HCT116 (cell line): Measurements from ENCODE around the gene GNPTAB. TPM values are rescaled to one million over a fixed set of nuclear protein-coding genes. Genes with fewer than 3 reads are reported as not detected.

Experiments
- ATAC-seq: fragments of 200-7000 bp; cut with Tn5 transposase; 2 replicates; pipeline ENCODE4 v1.9.1; 2020; ENCODE audit warnings: mild to moderate bottlenecking, moderate library complexity
- BruUV-seq: library from RNA; stranded (reverse); fragments of 400-500 nt; replicated peaks from 2 replicates; lab custom pipeline; 2021; lab: Mats Ljungman, UMichigan
- CTCF ChIA-PET: fragments of 300-600 bp; sonication (Branson Sonifier 250); formaldehyde crosslinking; loops from one replicate; lab custom pipeline; 2021; ENCODE audit warnings: antibody characterized with exemption; lab: Charles Lee
- POLR2A ChIA-PET: fragments of 300-600, 350-600 bp; sonication (Branson Sonifier 250); formaldehyde crosslinking; loops from one replicate; lab custom pipeline; 2021; ENCODE audit warnings: antibody characterized with exemption; lab: Charles Lee
- RAD21 ChIA-PET, 2 experiments: fragments of 300-600 bp; sonication (Branson Sonifier 250); formaldehyde crosslinking; loops; one replicate each; lab custom pipeline; 2023; ENCODE audit warnings: low total read pairs in 2 of 2; ENCODE audit not compliant: uncharacterized antibody in 2 of 2, unreplicated experiment in 2 of 2, low non-redundant PET in 1 of 2; lab: Charles Lee
- DNase-seq: peaks from one replicate; pipeline ENCODE4 v3.0.0-alpha.2; 2010; ENCODE audit warnings: low read depth, low spot score
- H2AFZ ChIP-seq: fragments of 200-600 bp; shearing (Covaris generic), sonication (generic); 2 replicates; pipeline ENCODE4 v1.6.1; 2017; ENCODE audit warnings: low read depth, mixed run types, mixed read lengths, antibody characterized with exemption, low read length; ENCODE audit not compliant: poor library complexity, severe bottlenecking
- H3K27ac ChIP-seq: 2 replicates; pipeline ENCODE4 v1.5.1; 2012; ENCODE audit warnings: low read depth, low read length
- H3K27me3 ChIP-seq: fragments of 200-600 bp; sonication (generic); 2 replicates; pipeline ENCODE4 v1.6.1; 2016; ENCODE audit warnings: mixed run types, low read length, mixed read lengths; ENCODE audit not compliant: insufficient read depth
- H3K36me3 ChIP-seq, 2 experiments: fragments of 200-500 bp in 1 of 2; fragments of 200-600 bp in 1 of 2; sonication (Bioruptor generic) in 1 of 2; sonication (generic) in 1 of 2; 2 replicates each; pipeline versions ENCODE4 v1.5.1 to v1.6.1; 2014 to 2016; ENCODE audit warnings: low read length in 2 of 2, inconsistent platforms in 1 of 2, mixed read lengths in 1 of 2, mixed run types in 1 of 2; ENCODE audit not compliant: insufficient read depth in 2 of 2, control insufficient read depth in 1 of 2
- H3K4me1 ChIP-seq, 2 experiments: fragments of 200-600 bp in 1 of 2; sonication (generic) in 1 of 2; 2 replicates each; pipeline versions ENCODE4 v1.5.1 to v1.6.1; 2012 to 2017; ENCODE audit warnings: low read length in 2 of 2, inconsistent platforms in 1 of 2, mild to moderate bottlenecking in 1 of 2, mixed read lengths in 1 of 2, mixed run types in 1 of 2, moderate library complexity in 1 of 2; ENCODE audit not compliant: insufficient read depth in 2 of 2, control insufficient read depth in 1 of 2
- H3K4me2 ChIP-seq: fragments of 200-600 bp; sonication (generic); 2 replicates; pipeline ENCODE4 v1.6.1; 2017; ENCODE audit warnings: mixed run types, low read length, mixed read lengths
- H3K4me3 ChIP-seq, 2 experiments: fragments of 200-600 bp in 1 of 2; sonication (generic) in 1 of 2; replicated peaks in 1 of 2; 2 replicates each; pipeline ENCODE4 v1.5.1; 2011 to 2016; ENCODE audit warnings: low read length in 2 of 2, control low read depth in 1 of 2, low read depth in 1 of 2, mild to moderate bottlenecking in 1 of 2, mixed read lengths in 1 of 2, mixed run types in 1 of 2
- H3K79me2 ChIP-seq: fragments of 200-600 bp; sonication (generic); 2 replicates; pipeline ENCODE4 v1.6.1; 2017; ENCODE audit warnings: mild to moderate bottlenecking, mixed run types, low read length, moderate library complexity, mixed read lengths; ENCODE audit not compliant: insufficient read depth
- H3K9ac ChIP-seq: fragments of 200-600 bp; sonication (generic); 2 replicates; pipeline ENCODE4 v1.6.1; 2016; ENCODE audit warnings: low read length, mixed read lengths
- H3K9me2 ChIP-seq: fragments of 200-600 bp; sonication (generic), shearing (Covaris generic); 2 replicates; pipeline ENCODE4 v1.6.1; 2017; ENCODE audit warnings: mixed run types, mild to moderate bottlenecking, moderate library complexity; ENCODE audit not compliant: insufficient read depth
- H3K9me3 ChIP-seq, 2 experiments: fragments of 200-500 bp in 1 of 2; fragments of 200-600 bp in 1 of 2; sonication (Bioruptor generic) in 1 of 2; sonication (generic) in 1 of 2; 2 replicates each; pipeline ENCODE4 v1.6.1; 2014 to 2017; ENCODE audit warnings: low read length in 2 of 2, mixed read lengths in 2 of 2, inconsistent platforms in 1 of 2, low read depth in 1 of 2, mild to moderate bottlenecking in 1 of 2, mixed run types in 1 of 2, moderate library complexity in 1 of 2; ENCODE audit not compliant: control insufficient read depth in 1 of 2, insufficient read depth in 1 of 2
- H4K20me1 ChIP-seq: fragments of 200-600 bp; sonication (generic), shearing (Covaris generic); 2 replicates; pipeline ENCODE4 v1.6.1; 2017; ENCODE audit warnings: mixed run types, mild to moderate bottlenecking, moderate library complexity; ENCODE audit not compliant: insufficient read depth
- CEBPB ChIP-seq: IDR thresholded peaks from 2 replicates; pipeline ENCODE4 v1.6.1; 2012; ENCODE audit warnings: low read depth
- EGR1 ChIP-seq: IDR thresholded peaks from 2 replicates; pipeline ENCODE4 v1.6.1; 2012; ENCODE audit warnings: low read depth
- POLR2A ChIP-seq: IDR thresholded peaks from 2 replicates; pipeline ENCODE4 v1.7.0; 2011; ENCODE audit warnings: borderline replicate concordance; ENCODE audit not compliant: insufficient read depth, insufficient read length; ENCODE audit errors: extremely low read depth
- POLR2AphosphoS5 ChIP-seq: IDR thresholded peaks from 2 replicates; pipeline ENCODE4 v1.6.1; 2011; ENCODE audit warnings: mild to moderate bottlenecking, low read depth, low read length, moderate library complexity
- SP1 ChIP-seq: IDR thresholded peaks from 2 replicates; pipeline ENCODE4 v1.6.1; 2012; ENCODE audit warnings: low read depth
- SRF ChIP-seq: IDR thresholded peaks from 2 replicates; pipeline ENCODE4 v1.6.1; 2012; ENCODE audit warnings: low read depth
- TCF7L2 ChIP-seq: IDR thresholded peaks from 2 replicates; pipeline ENCODE4 v1.7.0; 2011; ENCODE audit warnings: borderline replicate concordance, inconsistent platforms; ENCODE audit not compliant: insufficient read depth, insufficient read length; ENCODE audit errors: extremely low read depth
- ZNF274 ChIP-seq: fragments of 200-500 bp; sonication (Bioruptor generic); IDR thresholded peaks from 2 replicates; pipeline ENCODE4 v1.6.1; 2014; ENCODE audit warnings: mild to moderate bottlenecking, low read depth, low read length, inconsistent platforms
- intact Hi-C: fragments of 100-400 bp; cut with micrococcal nuclease; formaldehyde crosslinking; loops from 2 replicates; pipeline ENCODE4 v1.10.0; 2022
- total RNA-seq: library from RNA; stranded (reverse); gene quantifications from one replicate; pipeline ENCODE4 v1.2.1, GENCODE V29; 2021; ENCODE audit not compliant: unreplicated experiment
- TF ChIP-seq, protein P1 (sequence below): IDR thresholded peaks from 2 replicates; pipeline ENCODE4 v1.6.1; 2011; ENCODE audit warnings: mild to moderate bottlenecking, low read length, moderate library complexity; ENCODE audit not compliant: insufficient replicate concordance; ENCODE audit errors: extremely low read depth
- TF ChIP-seq, protein P2 (sequence below): IDR thresholded peaks from 2 replicates; pipeline ENCODE4 v1.6.1; 2012
- TF ChIP-seq, protein P3 (sequence below), 3 experiments: fragments of 200-600 bp in 1 of 3; sonication (generic) in 1 of 3; IDR thresholded peaks in 2 of 3; conservative IDR thresholded peaks in 1 of 3; 2 replicates each; pipeline ENCODE4 v1.5.1; 2012 to 2017; ENCODE audit warnings: low read depth in 2 of 3, low read length in 2 of 3, antibody characterized with exemption in 1 of 3, borderline replicate concordance in 1 of 3, control low read depth in 1 of 3, mild to moderate bottlenecking in 1 of 3, mixed read lengths in 1 of 3, mixed run types in 1 of 3, moderate library complexity in 1 of 3; ENCODE audit not compliant: insufficient read depth in 1 of 3
- TF ChIP-seq, protein P4 (sequence below): IDR thresholded peaks from 2 replicates; pipeline ENCODE4 v1.6.1; 2012; ENCODE audit warnings: low read depth

GNPTAB gene
- total RNA-seq, 1 experiment from 2014 or later: 41.4 TPM

DNA sequence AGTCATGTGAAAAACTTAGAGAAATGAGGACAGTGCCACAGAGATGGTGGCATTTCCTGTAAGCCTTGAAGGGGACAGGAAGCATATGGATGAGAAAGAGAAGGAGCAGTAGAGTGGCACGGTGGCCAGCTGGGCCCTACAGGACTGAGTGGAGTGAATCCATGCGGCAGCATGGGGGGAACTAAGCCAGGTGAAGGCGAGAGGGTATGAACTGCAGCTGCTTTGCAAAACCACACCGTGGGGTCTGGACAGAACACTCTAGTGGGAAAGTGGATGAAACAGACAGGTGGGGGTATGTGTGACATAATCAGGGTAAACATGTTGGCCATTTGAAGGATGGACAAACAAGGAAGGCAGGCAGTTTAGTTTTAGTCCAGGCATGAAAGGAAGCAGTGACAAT lies 81.1 kb downstream of the GNPTAB start:
- no peak overlapping the region for H3K9ac ChIP-seq
- ChIA-PET POLR2A (no interaction called here), RAD21 (no interaction called here), CTCF (no interaction called here)
- H3K4me3 ChIP-seq: no peak overlapping the region
- TF ChIP-seq SRF (no peak), ZNF274 (no peak)
- ATAC-seq (no peak), DNase-seq (no peak)
- no peaks in the 10 kb centered on the region for H3K9me3 ChIP-seq
- no peak overlapping the region for H3K27ac ChIP-seq
- H2AFZ ChIP-seq: no peak overlapping the region
- H3K36me3 ChIP-seq: peaks cover 2 to 12% of the 10 kb centered on the region in 2 experiments; a peak in 2 of 4 replicates
- H3K79me2 ChIP-seq: no peaks in the 10 kb centered on the region
- 0 out of 2 replicates have a peak, but pooled peaks cover 3% of the 10 kb centered on the region for H4K20me1 ChIP-seq
- no peaks in the 10 kb centered on the region for H3K9me2 ChIP-seq
- no peak overlapping the region for H3K4me2 ChIP-seq
- BruUV-seq: no TSS peak
- intact Hi-C loops: no loop called here
- no peaks in the 10 kb centered on the region for H3K27me3 ChIP-seq
- H3K4me1 ChIP-seq: no peaks in the 10 kb centered on the region

DNA sequence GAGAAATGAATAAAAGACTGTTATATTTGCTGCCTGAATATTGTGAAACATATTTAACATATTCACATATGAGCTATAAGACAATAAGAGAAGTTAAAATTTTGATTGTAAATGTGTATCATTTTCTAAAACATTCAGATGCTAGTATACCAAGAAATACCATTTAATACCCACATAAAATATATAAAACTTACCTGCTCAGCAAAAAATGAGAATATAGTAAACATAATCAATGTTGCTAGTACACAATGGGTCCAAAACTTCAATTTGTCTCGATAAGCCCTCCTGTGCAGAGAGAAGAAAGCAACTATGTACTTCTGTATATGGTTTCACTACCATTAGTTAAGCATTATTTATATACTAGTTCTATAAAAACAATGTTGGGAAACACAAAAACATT lies 81.9 kb downstream of the GNPTAB start:
- H3K9me2 ChIP-seq: no peaks in the 10 kb centered on the region
- H3K27ac ChIP-seq: no peak overlapping the region
- no peak overlapping the region for H3K4me3 ChIP-seq
- ChIA-PET POLR2A (no interaction called here), CTCF (no interaction called here), RAD21 (no interaction called here)
- no peaks in the 10 kb centered on the region for H3K27me3 ChIP-seq
- no peaks in the 10 kb centered on the region for H4K20me1 ChIP-seq
- H3K36me3 ChIP-seq: peaks cover 2 to 11% of the 10 kb centered on the region in 2 experiments; a peak in 2 of 4 replicates
- DNase-seq (no peak), ATAC-seq (no peak)
- no peaks in the 10 kb centered on the region for H3K9me3 ChIP-seq
- H3K4me2 ChIP-seq: no peak overlapping the region
- no peak overlapping the region for H2AFZ ChIP-seq
- H3K79me2 ChIP-seq: no peaks in the 10 kb centered on the region
- intact Hi-C loops: no loop called here
- BruUV-seq: no TSS peak
- no peaks in the 10 kb centered on the region for H3K4me1 ChIP-seq
- H3K9ac ChIP-seq: no peak overlapping the region
- TF ChIP-seq, protein P1, sequence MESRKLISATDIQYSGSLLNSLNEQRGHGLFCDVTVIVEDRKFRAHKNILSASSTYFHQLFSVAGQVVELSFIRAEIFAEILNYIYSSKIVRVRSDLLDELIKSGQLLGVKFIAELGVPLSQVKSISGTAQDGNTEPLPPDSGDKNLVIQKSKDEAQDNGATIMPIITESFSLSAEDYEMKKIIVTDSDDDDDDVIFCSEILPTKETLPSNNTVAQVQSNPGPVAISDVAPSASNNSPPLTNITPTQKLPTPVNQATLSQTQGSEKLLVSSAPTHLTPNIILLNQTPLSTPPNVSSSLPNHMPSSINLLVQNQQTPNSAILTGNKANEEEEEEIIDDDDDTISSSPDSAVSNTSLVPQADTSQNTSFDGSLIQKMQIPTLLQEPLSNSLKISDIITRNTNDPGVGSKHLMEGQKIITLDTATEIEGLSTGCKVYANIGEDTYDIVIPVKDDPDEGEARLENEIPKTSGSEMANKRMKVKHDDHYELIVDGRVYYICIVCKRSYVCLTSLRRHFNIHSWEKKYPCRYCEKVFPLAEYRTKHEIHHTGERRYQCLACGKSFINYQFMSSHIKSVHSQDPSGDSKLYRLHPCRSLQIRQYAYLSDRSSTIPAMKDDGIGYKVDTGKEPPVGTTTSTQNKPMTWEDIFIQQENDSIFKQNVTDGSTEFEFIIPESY: no peak
- TF ChIP-seq ZNF274: no peak
- no peak for TF ChIP-seq TCF7L2
- no peak for TF ChIP-seq EGR1
- no peak for TF ChIP-seq POLR2AphosphoS5
- TF ChIP-seq, protein P2, sequence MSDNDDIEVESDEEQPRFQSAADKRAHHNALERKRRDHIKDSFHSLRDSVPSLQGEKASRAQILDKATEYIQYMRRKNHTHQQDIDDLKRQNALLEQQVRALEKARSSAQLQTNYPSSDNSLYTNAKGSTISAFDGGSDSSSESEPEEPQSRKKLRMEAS: no peak
- TF ChIP-seq POLR2A: no peak
- TF ChIP-seq, protein P3, sequence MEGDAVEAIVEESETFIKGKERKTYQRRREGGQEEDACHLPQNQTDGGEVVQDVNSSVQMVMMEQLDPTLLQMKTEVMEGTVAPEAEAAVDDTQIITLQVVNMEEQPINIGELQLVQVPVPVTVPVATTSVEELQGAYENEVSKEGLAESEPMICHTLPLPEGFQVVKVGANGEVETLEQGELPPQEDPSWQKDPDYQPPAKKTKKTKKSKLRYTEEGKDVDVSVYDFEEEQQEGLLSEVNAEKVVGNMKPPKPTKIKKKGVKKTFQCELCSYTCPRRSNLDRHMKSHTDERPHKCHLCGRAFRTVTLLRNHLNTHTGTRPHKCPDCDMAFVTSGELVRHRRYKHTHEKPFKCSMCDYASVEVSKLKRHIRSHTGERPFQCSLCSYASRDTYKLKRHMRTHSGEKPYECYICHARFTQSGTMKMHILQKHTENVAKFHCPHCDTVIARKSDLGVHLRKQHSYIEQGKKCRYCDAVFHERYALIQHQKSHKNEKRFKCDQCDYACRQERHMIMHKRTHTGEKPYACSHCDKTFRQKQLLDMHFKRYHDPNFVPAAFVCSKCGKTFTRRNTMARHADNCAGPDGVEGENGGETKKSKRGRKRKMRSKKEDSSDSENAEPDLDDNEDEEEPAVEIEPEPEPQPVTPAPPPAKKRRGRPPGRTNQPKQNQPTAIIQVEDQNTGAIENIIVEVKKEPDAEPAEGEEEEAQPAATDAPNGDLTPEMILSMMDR (IDR thresholded peaks at IDR 0.05 in 2 of 3, conservative IDR thresholded peaks at IDR 0.05 in 1 of 3; ENCODE audit: borderline replicate concordance in 1 of 3, insufficient read depth in 1 of 3, low read depth in 2 of 3, low read length in 2 of 3): no peak
- TF ChIP-seq, protein P4, sequence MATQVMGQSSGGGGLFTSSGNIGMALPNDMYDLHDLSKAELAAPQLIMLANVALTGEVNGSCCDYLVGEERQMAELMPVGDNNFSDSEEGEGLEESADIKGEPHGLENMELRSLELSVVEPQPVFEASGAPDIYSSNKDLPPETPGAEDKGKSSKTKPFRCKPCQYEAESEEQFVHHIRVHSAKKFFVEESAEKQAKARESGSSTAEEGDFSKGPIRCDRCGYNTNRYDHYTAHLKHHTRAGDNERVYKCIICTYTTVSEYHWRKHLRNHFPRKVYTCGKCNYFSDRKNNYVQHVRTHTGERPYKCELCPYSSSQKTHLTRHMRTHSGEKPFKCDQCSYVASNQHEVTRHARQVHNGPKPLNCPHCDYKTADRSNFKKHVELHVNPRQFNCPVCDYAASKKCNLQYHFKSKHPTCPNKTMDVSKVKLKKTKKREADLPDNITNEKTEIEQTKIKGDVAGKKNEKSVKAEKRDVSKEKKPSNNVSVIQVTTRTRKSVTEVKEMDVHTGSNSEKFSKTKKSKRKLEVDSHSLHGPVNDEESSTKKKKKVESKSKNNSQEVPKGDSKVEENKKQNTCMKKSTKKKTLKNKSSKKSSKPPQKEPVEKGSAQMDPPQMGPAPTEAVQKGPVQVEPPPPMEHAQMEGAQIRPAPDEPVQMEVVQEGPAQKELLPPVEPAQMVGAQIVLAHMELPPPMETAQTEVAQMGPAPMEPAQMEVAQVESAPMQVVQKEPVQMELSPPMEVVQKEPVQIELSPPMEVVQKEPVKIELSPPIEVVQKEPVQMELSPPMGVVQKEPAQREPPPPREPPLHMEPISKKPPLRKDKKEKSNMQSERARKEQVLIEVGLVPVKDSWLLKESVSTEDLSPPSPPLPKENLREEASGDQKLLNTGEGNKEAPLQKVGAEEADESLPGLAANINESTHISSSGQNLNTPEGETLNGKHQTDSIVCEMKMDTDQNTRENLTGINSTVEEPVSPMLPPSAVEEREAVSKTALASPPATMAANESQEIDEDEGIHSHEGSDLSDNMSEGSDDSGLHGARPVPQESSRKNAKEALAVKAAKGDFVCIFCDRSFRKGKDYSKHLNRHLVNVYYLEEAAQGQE: no peak
- TF ChIP-seq SP1: no peak
- TF ChIP-seq CEBPB: no peak
